SKM-1 (cell line): ENCODE data around the gene TPPP.
"Not testable (repeated sequence)": the region's sequence is repeated elsewhere in the genome, so short reads cannot be mapped to it uniquely, and the experiment has no call there.

Source experiments
- DNase-seq: peaks from one replicate; lab custom pipeline; 2025; ENCODE audit not compliant: unreplicated experiment; lab: John Stamatoyannopoulos, UW

The TPPP gene

GRCh38 chr5:678521-678920 is 14.6 kb downstream of the TPPP start:
- not testable (repeated sequence) for DNase-seq

GRCh38 chr5:677131-678101 is 15.7 kb downstream of the TPPP start:
- DNase-seq, result no peak

DNA sequence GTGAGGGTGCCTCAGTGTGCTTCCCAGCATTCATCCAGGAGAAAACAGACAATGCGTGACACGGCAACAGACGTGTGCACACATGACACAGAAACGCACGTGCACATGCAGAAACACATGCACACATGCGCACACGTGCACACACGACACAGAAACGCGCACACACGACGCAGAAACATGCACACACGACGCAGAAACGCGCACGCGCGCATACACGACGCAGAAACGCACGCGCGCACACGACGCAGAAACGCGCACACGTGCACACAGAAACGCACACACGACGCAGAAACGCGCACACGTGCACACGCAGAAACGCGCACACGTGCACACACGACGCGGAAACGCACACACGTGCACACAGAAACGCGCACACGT is 16.5 kb downstream of the TPPP start:
- DNase-seq, result no peak

DNA sequence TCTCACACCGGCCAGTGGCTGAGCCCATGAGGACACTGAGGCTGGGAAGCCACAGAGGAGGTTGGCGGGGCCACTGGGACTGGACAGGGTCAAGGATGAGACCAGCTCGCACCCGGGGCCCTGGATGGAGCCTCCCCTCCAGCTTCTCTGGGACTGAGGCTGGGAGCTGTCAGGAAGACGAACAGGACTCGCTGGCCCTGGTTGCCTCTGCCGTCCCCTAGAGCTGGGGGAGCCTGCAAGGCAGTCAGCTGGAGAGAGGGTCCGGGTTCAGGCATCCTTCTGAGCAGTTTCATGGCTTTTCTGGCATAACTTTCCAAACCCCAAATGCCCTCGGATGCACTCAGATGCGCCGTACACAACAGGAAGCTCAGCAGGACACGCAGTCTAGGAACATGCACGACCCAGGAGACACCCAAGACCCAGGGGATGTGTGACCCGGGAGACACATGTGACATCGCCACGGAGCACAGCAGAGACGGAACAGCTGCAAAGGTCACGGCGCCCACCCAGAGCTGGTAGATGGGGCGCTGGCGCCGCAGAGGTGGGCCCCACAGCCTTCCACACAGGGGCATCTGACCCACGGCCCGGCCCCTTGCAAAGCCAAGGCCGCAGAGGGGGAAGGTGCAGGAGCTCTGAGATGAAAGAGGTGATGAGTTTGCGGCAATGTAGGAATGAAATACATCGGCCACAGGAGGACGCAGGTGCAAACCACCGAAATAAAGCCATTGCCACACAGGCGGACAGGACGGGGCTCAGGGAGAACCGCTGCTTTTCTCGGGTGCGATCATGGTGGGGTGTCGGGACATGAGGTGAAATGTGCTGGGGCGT is 17.1 kb downstream of the TPPP start:
- no peak for DNase-seq

- no peak for DNase-seq
These were observed 17.9 kb downstream of the TPPP start for GRCh38 chr5:675111-675870.

DNA sequence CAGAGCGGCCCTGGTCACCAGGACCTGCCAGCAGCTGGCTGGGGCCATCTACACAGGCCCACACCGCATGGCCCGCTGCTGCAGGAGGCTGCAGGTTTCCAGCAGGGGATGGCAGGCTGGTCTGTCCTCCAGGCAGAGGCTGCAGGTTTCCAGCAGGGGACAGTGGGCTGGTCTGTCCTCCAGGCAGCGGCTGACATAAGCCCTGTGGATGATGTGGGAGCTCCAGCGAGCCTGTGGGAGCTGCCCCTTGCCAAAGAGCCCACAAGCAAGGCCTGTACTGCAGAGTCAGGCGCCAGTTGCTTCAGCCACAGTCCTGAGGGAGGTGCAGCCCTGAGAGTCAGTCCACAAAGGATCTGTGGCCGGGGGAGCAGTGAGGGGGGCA is 18.5 kb downstream of the TPPP start:
- no peak for DNase-seq

GRCh38 chr5:673831-674629 is 19.1 kb downstream of the TPPP start:
- DNase-seq, result no peak

GRCh38 chr5:673161-673830 is 19.9 kb downstream of the TPPP start:
- no peak for DNase-seq

DNA sequence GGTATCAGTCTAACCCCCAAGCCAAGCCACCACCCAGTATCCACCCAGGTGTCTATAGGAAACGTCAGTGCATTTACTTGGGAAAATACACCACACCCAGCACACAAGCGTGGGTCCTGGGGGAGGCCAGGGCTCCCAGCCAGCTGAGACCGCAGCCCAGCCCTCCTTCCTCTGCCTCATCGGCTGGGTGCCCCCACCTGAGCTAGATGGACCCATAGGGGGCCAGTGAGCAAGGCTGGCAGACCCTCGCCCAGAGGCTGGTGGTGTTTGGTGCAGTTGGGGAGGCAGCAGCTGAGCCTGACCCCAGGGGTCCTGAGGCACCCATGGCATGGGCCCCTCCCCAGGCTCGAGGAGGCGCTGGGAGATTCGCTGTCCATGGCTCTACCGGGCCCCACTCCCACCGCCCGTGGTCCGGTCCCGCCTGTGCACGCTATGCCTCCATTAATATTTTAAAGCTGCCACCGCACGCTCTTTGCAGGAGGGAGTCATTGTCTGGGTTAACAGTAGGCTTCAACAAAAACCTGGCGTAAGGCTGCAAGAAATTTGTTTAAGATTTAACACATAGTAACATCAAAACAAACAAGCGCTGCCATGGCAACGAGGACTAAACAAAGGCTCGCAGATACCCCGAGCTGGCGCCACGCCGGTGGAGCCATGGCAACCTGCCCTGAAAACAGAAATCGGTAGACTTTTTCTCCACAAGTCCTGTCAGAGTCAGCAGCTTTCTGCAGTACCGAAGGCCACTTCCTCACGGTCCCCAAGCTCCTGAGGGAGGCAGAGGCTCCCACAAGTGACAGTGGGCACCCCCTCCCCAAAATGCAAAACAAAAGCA is 20.6 kb downstream of the TPPP start:
- DNase-seq, result no peak

DNA sequence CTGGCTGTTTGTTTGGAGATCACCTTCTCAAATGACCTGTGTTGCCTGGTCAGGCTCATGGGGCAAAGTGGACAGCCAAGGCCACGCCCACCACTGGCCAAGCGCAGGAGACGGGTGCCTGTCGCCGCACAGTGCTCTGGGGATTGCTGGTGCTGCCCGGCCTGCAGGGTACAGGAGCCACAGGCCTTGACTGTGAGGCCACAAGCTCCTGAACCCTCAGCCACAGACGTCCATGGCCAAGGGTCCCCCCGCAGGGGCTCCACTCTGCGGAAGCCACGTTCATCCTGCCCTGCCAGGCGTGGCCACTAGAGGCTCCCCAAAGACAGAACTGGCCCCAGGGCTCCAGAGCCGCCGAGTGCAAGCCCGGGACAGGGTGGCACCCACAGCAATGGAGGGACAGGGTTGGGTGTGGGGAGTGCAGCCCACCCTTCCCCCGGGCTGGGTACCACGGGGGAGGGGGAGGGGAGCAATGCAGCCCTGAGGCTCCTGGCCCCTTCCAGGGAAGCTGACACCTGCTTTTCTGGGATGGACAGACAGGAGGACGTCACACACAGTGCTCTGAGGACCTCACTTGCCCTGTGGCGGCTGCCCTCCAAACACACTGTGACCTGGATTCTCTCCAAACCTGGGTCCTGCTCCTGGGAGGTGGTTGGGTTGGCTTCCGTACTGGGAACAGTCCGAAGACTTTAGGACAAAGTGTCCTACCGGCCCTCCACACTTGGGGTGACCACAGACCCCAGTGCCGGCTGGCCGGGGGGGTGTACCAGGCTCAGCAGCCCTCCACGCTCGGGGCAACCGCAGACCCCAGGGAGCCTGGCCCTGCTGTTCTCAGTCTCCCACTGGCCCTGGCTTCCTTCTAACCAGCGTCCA is 21.5 kb downstream of the TPPP start:
- no peak for DNase-seq

DNA sequence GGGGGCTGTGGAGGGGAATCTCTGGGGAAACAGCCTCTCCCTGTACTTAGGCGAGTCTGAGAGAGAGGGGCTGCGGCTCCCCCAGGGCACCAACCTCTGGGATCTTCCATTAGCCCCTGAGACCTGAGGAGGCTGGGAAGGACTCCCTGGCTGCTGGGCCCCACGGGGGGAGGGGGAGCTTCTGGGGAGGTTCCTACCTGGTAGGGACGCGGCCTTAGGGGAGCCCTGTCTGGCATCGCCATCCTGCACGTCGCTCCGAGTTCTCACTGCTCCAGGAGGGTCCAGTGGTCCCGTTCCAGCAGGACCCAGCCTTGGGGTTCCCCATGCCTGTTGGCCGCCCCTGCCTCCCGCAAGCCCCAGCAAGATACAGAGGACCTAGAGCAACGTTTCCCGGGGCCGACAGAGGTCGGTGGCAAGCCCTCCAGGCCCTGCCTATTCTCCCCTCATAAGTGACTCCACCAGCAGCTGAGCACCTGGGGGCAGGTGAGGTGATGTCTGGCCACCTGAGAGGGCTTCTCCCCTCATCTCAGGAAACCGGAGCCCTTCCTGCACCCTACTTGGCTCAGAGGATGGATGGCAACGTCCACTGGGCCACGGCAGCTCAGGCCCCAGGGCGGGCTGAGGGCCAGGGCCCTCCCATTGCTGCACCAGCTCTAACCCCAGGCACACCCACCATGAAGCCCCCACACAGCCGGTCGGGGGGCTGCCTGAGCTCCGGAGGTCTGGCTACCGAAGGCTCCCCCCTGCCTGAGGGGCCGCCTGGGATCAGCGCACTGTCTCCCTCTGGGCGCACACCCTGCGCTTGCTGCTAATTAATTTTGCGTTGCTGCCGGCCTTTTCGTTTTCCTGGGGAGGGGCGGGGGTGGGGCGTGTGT is 22.5 kb downstream of the TPPP start:
- DNase-seq, result no peak

DNA sequence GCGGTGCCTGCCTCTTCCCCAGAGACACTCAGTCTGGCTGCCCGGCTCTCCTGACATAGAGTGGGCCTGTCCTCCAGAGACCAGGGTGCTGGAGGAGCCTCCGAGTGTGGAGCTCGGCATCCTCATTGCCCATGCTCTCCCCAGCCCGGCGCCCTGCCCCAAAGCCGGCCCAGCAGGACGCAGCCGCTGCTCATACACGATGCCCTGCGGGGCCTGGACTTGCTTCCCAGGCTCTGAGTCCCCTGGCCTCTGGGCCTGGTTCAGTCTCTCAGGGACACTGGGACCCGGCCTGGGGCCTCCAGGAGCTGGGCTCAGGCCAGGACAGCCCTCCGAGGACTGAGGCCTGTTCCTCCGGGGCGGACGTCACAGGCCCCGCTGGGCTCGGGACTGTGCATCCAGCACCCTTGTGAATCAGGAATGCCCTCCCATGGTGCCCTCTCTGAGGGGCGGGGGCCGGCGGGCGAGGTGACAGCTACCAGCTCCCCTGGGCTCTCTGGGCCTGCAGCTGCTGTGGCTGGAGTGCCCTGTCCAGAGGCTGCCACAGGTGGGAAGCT is 23.2 kb downstream of the TPPP start:
- DNase-seq, result no peak

DNA sequence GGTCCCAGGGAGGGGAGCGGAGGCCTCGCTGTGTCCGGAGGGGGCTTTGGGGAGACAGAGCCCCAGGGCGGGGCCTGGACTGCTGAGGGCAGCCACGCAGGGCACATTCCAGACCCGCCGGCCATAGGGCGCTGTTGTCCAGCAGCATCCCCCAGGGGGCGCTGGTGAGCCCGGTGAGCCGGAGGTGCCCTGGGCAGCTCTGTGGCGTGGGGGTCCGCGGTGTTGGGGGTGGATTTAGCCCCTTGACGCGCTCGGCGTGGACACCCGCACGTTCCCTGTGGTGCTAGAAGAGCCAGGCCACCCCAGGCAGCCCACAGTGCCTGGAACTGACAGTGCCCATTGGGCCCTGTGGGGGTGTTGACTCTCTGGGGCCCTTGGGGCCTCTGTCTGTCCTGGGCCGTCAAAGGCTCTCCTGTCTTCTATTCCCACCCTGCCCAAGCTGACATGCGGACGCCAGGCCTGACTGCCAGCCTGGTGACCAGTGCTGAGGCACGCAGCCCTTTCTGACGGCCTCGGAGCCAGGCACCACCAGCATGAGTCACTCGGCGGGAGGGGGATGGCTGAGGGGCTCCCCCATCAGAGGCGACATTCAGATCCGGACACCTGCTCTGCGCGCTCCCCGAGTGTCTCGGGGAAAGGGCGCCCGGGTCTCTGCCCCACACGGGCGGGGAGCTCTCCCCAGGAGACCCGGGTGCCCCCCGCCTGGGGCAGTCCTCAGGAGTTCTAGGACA is 23.9 kb downstream of the TPPP start:
- peak; percentile 22 for DNase-seq

DNA sequence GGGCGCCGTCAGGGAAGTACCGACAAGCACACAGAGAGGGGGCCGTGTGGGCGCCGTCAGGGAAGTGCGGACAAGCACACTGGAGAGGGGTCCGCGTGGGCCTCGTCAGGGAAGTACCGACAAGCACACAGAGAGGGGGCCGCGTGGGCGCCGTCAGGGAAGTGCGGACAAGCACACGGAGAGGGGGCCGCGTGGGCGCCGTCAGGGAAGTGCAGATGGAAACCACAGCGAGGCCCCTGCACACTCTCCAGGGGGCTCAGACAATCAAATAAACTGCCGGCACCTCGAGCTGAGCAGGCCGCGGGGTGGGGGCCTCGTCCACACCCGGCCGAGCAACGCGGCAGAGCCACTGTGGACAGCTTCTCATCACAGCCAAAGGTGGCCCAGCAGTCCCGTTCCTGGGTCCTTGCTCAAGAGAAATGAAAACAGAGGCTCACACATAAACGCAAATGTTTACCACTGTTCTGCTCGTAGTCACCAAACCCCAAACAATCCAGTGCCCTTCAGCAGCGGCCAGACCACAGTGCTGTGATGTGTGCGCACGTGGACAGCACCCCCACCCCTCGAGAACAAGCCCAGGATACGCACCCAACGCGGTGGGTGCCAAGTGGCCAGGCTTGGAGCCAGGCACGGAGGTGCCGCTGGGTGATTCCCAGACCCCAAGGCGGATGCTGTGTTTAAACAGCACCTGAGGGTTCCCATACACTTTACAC is 24.7 kb downstream of the TPPP start:
- no peak for DNase-seq

- DNase-seq, result no peak
These were observed 26.2 kb downstream of the TPPP start for GRCh38 chr5:666816-667498.
